HEK293 (cell line): Measurements from ENCODE around the gene KRTAP10-1.

Source experiments
- CTCF ChIA-PET: fragments of 350-600 bp; formaldehyde crosslinking; extraction: SDS; loops from one replicate; lab custom pipeline; 2021; ENCODE audit warnings: antibody characterized with exemption; lab: Yijun Ruan, JAX
- POLR2A ChIA-PET: fragments of 300-600 bp; formaldehyde crosslinking; extraction: SDS; loops from one replicate; lab custom pipeline; 2020; ENCODE audit warnings: antibody characterized with exemption, inconsistent platforms; lab: Yijun Ruan, JAX
- H3K27ac ChIP-seq: fragments of 200-500 bp; sonication (Bioruptor generic); 2 replicates; pipeline ENCODE4 v1.5.1; 2014; ENCODE audit warnings: low read depth, low read length, control low read depth, inconsistent platforms; ENCODE audit errors: extremely low read depth
- H3K36me3 ChIP-seq, 2 experiments: fragments of 200-500 bp in 1 of 2; sonication (Bioruptor generic) in 1 of 2; 1 replicate in 1 of 2; 2 replicates in 1 of 2; pipeline ENCODE4 v1.5.1; 2014 to 2017; ENCODE audit warnings: inconsistent platforms in 2 of 2, low read length in 2 of 2; ENCODE audit not compliant: control insufficient read depth in 2 of 2, insufficient read depth in 1 of 2
- H3K4me1 ChIP-seq: fragments of 200-500 bp; sonication (Bioruptor generic); 2 replicates; pipeline ENCODE4 v1.5.1; 2014; ENCODE audit warnings: mild to moderate bottlenecking, low read length, inconsistent platforms; ENCODE audit not compliant: control insufficient read depth, insufficient read depth
- H3K4me3 ChIP-seq: 2 replicates; pipeline ENCODE4 v1.5.1; 2011; ENCODE audit warnings: low read depth, mild to moderate bottlenecking, control low read depth, low read length, moderate library complexity
- H3K9me3 ChIP-seq: fragments of 200-500 bp; sonication (Bioruptor generic); 2 replicates; pipeline ENCODE4 v1.5.1; 2014; ENCODE audit warnings: low read depth, low read length, inconsistent platforms; ENCODE audit not compliant: control insufficient read depth, insufficient read depth
- KLF16 ChIP-seq: fragments of 450-650 bp; formaldehyde crosslinking; IDR thresholded peaks from 2 replicates; pipeline ENCODE4 v1.5.1; 2017; ENCODE audit warnings: missing biosample characterization, missing genetic modification characterization
- REPIN1 ChIP-seq: fragments of 450-650 bp; formaldehyde crosslinking; IDR thresholded peaks from 2 replicates; pipeline ENCODE4 v1.5.1; 2017; ENCODE audit warnings: missing biosample characterization, missing genetic modification characterization, low read depth
- ZNF146 ChIP-seq: fragments of 450-650 bp; formaldehyde crosslinking; IDR thresholded peaks from 2 replicates; pipeline ENCODE4 v1.5.1; 2016; ENCODE audit warnings: missing biosample characterization, missing genetic modification characterization
- ZNF19 ChIP-seq: fragments of 450-650 bp; formaldehyde crosslinking; IDR thresholded peaks from 2 replicates; pipeline ENCODE4; 2016; ENCODE audit warnings: missing biosample characterization, missing genetic modification characterization, low read depth
- ZNF214 ChIP-seq: fragments of 450-650 bp; formaldehyde crosslinking; IDR thresholded peaks from 2 replicates; pipeline ENCODE4 v1.5.1; 2017; ENCODE audit warnings: missing biosample characterization, mild to moderate bottlenecking, missing genetic modification characterization, borderline replicate concordance
- ZNF223 ChIP-seq: fragments of 450-650 bp; formaldehyde crosslinking; IDR thresholded peaks from 2 replicates; pipeline ENCODE4 v1.5.1; 2016; ENCODE audit warnings: missing biosample characterization, missing genetic modification characterization
- ZNF239 ChIP-seq: fragments of 450-650 bp; formaldehyde crosslinking; IDR thresholded peaks from 2 replicates; pipeline ENCODE4 v1.5.1; 2016; ENCODE audit warnings: missing biosample characterization, missing genetic modification characterization
- ZNF248 ChIP-seq: fragments of 450-650 bp; formaldehyde crosslinking; IDR thresholded peaks from 2 replicates; pipeline ENCODE4 v1.5.1; 2017; ENCODE audit warnings: missing biosample characterization, missing genetic modification characterization
- ZNF560 ChIP-seq: fragments of 450-650 bp; formaldehyde crosslinking; IDR thresholded peaks from 2 replicates; pipeline ENCODE4 v1.5.1; 2017; ENCODE audit warnings: missing biosample characterization, missing genetic modification characterization, borderline replicate concordance
- ZNF654 ChIP-seq: fragments of 450-650 bp; formaldehyde crosslinking; IDR thresholded peaks from 2 replicates; pipeline ENCODE4 v1.5.1; 2016; ENCODE audit warnings: low read depth, missing biosample characterization, missing genetic modification characterization
- ZNF707 ChIP-seq: fragments of 450-650 bp; formaldehyde crosslinking; IDR thresholded peaks from 2 replicates; pipeline ENCODE4 v1.5.1; 2016; ENCODE audit warnings: missing biosample characterization, missing genetic modification characterization
- ZXDB ChIP-seq: fragments of 450-650 bp; formaldehyde crosslinking; IDR thresholded peaks from 2 replicates; pipeline ENCODE4 v1.5.1; 2016; ENCODE audit warnings: missing biosample characterization, missing genetic modification characterization
- TF ChIP-seq, protein P1 (sequence below): fragments of 450-650 bp; formaldehyde crosslinking; IDR thresholded peaks from 2 replicates; pipeline ENCODE4 v1.5.1; 2016; ENCODE audit warnings: missing biosample characterization, missing genetic modification characterization
- TF ChIP-seq, protein P2 (sequence below): fragments of 450-650 bp; formaldehyde crosslinking; IDR thresholded peaks from 2 replicates; pipeline ENCODE4 v1.5.1; 2016; ENCODE audit warnings: missing biosample characterization, missing genetic modification characterization, low read depth
- TF ChIP-seq, protein P3 (sequence below): fragments of 450-650 bp; formaldehyde crosslinking; IDR thresholded peaks from 2 replicates; pipeline ENCODE4 v1.5.1; 2016; ENCODE audit warnings: missing biosample characterization, missing genetic modification characterization
- TF ChIP-seq, protein P4 (sequence below): fragments of 450-650 bp; formaldehyde crosslinking; conservative IDR thresholded peaks from 2 replicates; pipeline ENCODE4 v1.5.1; 2016; ENCODE audit warnings: low read depth, missing biosample characterization, missing genetic modification characterization
- TF ChIP-seq, protein P5 (sequence below): fragments of 450-650 bp; formaldehyde crosslinking; IDR thresholded peaks from 2 replicates; pipeline ENCODE4 v1.5.1; 2017; ENCODE audit warnings: missing biosample characterization, missing genetic modification characterization

Gene KRTAP10-1

DNA sequence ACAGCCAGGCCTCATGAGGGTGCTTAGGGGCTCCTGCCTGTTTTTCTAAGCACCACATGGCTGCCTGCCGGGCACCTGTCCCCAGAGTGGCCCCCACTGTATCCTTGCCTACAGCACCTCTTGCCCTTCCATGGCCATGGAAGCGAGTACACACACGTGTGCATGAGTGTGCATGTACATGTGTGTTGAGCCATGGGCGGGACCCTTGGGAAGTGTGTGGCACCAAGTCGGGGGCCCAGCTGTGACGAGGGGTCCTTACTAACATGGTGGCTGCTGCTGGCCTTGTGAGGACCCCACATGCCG, 25.8 kb downstream of the KRTAP10-1 start:
- Histone ChIP-seq H3K4me3 (no peak overlapping the region), H3K36me3 (no peaks in the 10 kb centered on the region), H3K4me1 (no peaks in the 10 kb centered on the region; the same call in 1 of the 2 replicates), H3K27ac (no peak overlapping the region), H3K9me3 (no peaks in the 10 kb centered on the region)
- ChIA-PET CTCF (interaction anchor here (0.6 kb wide), 1 partner anchor 229 kb away, joined by 3 read pairs; no protein-coding TSS in a partner anchor), POLR2A (no interaction called here)
- TF ChIP-seq ZNF223 (tag by site-specific recombination) (no peak), ZNF654 (no peak), ZNF239 (no peak), ZNF146 (no peak), ZNF560 (tag by site-specific recombination) (no peak), KLF16 (tag by site-specific recombination) (no peak), REPIN1 (tag by site-specific recombination) (no peak), ZNF248 (no peak)
- TF ChIP-seq, protein P1, sequence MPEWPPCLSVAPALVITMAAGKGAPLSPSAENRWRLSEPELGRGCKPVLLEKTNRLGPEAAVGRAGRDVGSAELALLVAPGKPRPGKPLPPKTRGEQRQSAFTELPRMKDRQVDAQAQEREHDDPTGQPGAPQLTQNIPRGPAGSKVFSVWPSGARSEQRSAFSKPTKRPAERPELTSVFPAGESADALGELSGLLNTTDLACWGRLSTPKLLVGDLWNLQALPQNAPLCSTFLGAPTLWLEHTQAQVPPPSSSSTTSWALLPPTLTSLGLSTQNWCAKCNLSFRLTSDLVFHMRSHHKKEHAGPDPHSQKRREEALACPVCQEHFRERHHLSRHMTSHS: no peak
- TF ChIP-seq, protein P2, sequence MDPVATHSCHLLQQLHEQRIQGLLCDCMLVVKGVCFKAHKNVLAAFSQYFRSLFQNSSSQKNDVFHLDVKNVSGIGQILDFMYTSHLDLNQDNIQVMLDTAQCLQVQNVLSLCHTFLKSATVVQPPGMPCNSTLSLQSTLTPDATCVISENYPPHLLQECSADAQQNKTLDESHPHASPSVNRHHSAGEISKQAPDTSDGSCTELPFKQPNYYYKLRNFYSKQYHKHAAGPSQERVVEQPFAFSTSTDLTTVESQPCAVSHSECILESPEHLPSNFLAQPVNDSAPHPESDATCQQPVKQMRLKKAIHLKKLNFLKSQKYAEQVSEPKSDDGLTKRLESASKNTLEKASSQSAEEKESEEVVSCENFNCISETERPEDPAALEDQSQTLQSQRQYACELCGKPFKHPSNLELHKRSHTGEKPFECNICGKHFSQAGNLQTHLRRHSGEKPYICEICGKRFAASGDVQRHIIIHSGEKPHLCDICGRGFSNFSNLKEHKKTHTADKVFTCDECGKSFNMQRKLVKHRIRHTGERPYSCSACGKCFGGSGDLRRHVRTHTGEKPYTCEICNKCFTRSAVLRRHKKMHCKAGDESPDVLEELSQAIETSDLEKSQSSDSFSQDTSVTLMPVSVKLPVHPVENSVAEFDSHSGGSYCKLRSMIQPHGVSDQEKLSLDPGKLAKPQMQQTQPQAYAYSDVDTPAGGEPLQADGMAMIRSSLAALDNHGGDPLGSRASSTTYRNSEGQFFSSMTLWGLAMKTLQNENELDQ (tag by site-specific recombination): no peak

DNA sequence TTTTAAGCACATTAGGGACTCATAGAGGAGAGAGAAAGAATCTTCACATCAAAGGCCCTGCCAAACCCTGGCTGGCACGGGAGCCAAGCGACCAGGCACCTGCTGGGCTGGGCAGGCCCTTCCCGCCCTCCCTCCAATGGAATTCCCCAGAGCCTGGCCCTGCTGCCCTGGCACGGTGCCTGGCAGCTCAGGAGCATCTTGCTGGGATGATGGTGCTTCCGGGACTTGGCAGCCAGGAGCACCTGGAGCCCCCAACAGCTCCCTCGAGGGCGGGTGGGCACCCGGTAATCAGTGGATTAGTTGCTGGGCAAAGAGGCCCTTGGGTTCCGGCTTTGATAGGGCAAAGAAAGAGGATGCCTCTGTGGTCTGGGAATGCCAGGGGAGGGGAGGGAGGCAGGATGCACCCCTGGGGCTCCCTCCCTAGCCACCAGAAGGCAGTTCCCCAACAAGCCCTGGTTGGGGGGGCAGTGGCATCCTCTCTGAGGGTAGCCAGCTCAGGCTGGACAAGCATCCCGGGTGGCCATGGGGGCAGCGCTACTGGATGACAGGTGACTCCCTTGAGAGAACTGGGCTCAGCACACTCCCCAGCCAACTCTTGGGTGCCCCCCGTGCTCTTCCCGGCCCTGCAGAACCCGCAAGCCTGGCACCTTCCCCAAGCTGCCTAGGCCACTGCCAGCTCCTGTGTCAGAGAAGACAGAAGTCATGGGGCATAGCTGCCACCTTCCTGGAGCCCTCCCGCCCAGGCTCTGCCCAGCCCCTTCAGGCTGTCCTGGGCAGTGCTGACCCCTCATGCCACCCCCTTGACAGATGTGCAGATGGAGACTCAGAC, 26.4 kb downstream of the KRTAP10-1 start:
- TF ChIP-seq, protein P3, sequence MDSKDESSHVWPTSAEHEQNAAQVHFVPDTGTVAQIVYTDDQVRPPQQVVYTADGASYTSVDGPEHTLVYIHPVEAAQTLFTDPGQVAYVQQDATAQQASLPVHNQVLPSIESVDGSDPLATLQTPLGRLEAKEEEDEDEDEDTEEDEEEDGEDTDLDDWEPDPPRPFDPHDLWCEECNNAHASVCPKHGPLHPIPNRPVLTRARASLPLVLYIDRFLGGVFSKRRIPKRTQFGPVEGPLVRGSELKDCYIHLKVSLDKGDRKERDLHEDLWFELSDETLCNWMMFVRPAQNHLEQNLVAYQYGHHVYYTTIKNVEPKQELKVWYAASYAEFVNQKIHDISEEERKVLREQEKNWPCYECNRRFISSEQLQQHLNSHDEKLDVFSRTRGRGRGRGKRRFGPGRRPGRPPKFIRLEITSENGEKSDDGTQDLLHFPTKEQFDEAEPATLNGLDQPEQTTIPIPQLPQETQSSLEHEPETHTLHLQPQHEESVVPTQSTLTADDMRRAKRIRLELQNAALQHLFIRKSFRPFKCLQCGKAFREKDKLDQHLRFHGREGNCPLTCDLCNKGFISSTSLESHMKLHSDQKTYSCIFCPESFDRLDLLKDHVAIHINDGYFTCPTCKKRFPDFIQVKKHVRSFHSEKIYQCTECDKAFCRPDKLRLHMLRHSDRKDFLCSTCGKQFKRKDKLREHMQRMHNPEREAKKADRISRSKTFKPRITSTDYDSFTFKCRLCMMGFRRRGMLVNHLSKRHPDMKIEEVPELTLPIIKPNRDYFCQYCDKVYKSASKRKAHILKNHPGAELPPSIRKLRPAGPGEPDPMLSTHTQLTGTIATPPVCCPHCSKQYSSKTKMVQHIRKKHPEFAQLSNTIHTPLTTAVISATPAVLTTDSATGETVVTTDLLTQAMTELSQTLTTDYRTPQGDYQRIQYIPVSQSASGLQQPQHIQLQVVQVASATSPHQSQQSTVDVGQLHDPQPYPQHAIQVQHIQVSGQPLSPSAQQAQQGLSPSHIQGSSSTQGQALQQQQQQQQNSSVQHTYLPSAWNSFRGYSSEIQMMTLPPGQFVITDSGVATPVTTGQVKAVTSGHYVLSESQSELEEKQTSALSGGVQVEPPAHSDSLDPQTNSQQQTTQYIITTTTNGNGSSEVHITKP (tag by site-specific recombination): peak; percentile 13; the same call in 1 of the 2 replicates
- TF ChIP-seq ZNF214: no peak
- Histone ChIP-seq H3K27ac (no peak overlapping the region), H3K4me1 (no peaks in the 10 kb centered on the region; the same call in 1 of the 2 replicates), H3K36me3 (no peaks in the 10 kb centered on the region), H3K9me3 (no peaks in the 10 kb centered on the region), H3K4me3 (no peak overlapping the region)
- POLR2A ChIA-PET: no interaction called here
- CTCF ChIA-PET: interaction anchor here (0.6 kb wide), 1 partner anchor 229 kb away, joined by 3 read pairs; no protein-coding TSS in a partner anchor

DNA sequence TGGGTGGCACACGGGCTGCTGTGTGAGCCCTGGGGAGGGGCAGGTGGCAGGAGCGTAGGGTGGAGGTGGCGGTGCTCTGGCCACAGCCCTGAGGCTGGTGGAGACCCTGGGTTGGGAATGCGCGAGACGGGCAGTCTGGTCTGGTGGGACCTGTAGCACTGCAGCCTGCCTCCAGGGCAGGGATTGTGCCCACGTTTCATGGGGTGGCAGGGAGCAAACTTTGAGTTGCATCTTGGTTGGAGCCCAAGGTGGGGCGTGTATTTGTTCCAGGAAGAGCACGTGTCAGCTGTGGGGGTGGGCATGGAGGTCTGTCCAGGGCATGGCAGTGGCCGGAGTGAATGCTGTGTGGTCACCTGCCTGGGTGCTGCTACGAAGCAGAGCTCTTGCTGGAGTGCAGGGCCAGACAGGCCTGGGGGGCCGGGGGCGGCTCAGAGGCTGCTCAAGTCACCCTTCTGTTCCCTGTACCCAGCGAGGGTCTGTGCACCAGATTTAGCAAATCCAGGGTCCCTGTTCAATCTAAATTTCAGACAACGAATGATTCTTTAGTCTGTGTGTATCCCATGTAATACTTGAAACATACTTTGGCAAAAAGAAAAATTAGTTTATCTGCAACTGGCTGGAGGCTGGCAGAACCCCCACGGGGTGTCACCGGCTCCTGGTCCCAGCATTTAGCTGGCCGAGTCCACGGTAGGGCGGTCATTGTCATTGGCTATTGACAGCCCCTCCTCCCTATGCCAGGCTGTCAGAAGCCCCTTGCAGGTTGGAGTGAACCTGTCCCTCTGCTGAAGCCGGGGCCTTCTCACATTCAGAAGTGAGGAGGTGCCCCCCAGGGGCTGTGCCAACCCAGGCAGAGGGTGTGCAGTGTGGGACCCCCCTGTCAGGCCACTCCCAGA, 27.3 kb downstream of the KRTAP10-1 start:
- no peak overlapping the region for H3K27ac ChIP-seq
- H3K4me3 ChIP-seq: no peak overlapping the region
- no peaks in the 10 kb centered on the region for H3K36me3 ChIP-seq
- H3K4me1 ChIP-seq: no peaks in the 10 kb centered on the region; the same call in 1 of the 2 replicates
- no peaks in the 10 kb centered on the region for H3K9me3 ChIP-seq
- CTCF ChIA-PET: interaction anchor here (3.7 kb wide), 1 partner anchor 281 kb away, joined by 43 read pairs; no protein-coding TSS in a partner anchor
- POLR2A ChIA-PET: no interaction called here
- TF ChIP-seq ZNF19 (tag by site-specific recombination): no peak
- TF ChIP-seq, protein P4, sequence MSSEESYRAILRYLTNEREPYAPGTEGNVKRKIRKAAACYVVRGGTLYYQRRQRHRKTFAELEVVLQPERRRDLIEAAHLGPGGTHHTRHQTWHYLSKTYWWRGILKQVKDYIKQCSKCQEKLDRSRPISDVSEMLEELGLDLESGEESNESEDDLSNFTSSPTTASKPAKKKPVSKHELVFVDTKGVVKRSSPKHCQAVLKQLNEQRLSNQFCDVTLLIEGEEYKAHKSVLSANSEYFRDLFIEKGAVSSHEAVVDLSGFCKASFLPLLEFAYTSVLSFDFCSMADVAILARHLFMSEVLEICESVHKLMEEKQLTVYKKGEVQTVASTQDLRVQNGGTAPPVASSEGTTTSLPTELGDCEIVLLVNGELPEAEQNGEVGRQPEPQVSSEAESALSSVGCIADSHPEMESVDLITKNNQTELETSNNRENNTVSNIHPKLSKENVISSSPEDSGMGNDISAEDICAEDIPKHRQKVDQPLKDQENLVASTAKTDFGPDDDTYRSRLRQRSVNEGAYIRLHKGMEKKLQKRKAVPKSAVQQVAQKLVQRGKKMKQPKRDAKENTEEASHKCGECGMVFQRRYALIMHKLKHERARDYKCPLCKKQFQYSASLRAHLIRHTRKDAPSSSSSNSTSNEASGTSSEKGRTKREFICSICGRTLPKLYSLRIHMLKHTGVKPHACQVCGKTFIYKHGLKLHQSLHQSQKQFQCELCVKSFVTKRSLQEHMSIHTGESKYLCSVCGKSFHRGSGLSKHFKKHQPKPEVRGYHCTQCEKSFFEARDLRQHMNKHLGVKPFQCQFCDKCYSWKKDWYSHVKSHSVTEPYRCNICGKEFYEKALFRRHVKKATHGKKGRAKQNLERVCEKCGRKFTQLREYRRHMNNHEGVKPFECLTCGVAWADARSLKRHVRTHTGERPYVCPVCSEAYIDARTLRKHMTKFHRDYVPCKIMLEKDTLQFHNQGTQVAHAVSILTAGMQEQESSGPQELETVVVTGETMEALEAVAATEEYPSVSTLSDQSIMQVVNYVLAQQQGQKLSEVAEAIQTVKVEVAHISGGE (tag by site-specific recombination): no peak
- TF ChIP-seq ZXDB (tag by site-specific recombination): no peak
- TF ChIP-seq, protein P5, sequence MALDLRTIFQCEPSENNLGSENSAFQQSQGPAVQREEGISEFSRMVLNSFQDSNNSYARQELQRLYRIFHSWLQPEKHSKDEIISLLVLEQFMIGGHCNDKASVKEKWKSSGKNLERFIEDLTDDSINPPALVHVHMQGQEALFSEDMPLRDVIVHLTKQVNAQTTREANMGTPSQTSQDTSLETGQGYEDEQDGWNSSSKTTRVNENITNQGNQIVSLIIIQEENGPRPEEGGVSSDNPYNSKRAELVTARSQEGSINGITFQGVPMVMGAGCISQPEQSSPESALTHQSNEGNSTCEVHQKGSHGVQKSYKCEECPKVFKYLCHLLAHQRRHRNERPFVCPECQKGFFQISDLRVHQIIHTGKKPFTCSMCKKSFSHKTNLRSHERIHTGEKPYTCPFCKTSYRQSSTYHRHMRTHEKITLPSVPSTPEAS (tag by site-specific recombination): no peak
- TF ChIP-seq ZNF707 (tag by site-specific recombination): no peak
